Lung (tissue), 12 donors: ENCODE data around the gene STK24. TPM values are rescaled to one million over a fixed set of nuclear protein-coding genes. Genes with fewer than 3 reads are reported as not detected.

Source experiments
- ATAC-seq: fragments of 200-7000 bp; cut with Tn5 transposase; one replicate; pipeline ENCODE4 v1.9.1; 2020; ENCODE audit warnings: moderate number of reproducible peaks; ENCODE audit not compliant: insufficient read depth, low FRiP score
- DNase-seq, 3 donors: peaks; one replicate each; pipeline ENCODE4 v3.0.0-alpha.2; 2013 to 2017
- H3K27ac ChIP-seq, 2 donors: one replicate each; pipeline ENCODE4 v1.5.1; 2013; ENCODE audit warnings: mild to moderate bottlenecking in 2 of 2, moderate library complexity in 2 of 2, control low read depth in 1 of 2, inconsistent platforms in 1 of 2, low read depth in 1 of 2, low read length in 1 of 2
- H3K27me3 ChIP-seq, 3 donors: one replicate each; pipeline ENCODE4 v1.5.1; 2013; ENCODE audit warnings: low read length in 2 of 3; ENCODE audit not compliant: control insufficient read depth in 3 of 3, insufficient read depth in 3 of 3
- H3K36me3 ChIP-seq, 4 donors: one replicate each; pipeline ENCODE4 v1.5.1; 2013; ENCODE audit warnings: low read length in 4 of 4, mild to moderate bottlenecking in 1 of 4, moderate library complexity in 1 of 4; ENCODE audit not compliant: control insufficient read depth in 4 of 4, insufficient read depth in 4 of 4
- H3K4me1 ChIP-seq, 5 donors: one replicate each; pipeline ENCODE4 v1.5.1; 2013; ENCODE audit warnings: low read length in 5 of 5, mild to moderate bottlenecking in 2 of 5, moderate library complexity in 1 of 5; ENCODE audit not compliant: control insufficient read depth in 5 of 5, insufficient read depth in 5 of 5
- H3K4me3 ChIP-seq: one replicate; pipeline ENCODE4 v1.5.1; 2013; ENCODE audit warnings: mild to moderate bottlenecking, control low read depth, moderate library complexity
- H3K9ac ChIP-seq, 2 donors: one replicate each; pipeline ENCODE4 v1.5.1; 2013; ENCODE audit warnings: low read length in 2 of 2, control low read depth in 1 of 2; ENCODE audit not compliant: insufficient read depth in 1 of 2
- H3K9me3 ChIP-seq, 4 donors: one replicate each; pipeline ENCODE4 v1.5.1; 2013; ENCODE audit warnings: low read length in 3 of 4, mild to moderate bottlenecking in 1 of 4, moderate library complexity in 1 of 4; ENCODE audit not compliant: control insufficient read depth in 4 of 4, insufficient read depth in 3 of 4
- CTCF ChIP-seq: IDR thresholded peaks from 2 replicates; pipeline ENCODE4 v1.5.1; 2012; ENCODE audit warnings: mild to moderate bottlenecking; ENCODE audit errors: control extremely low read depth, extremely low read depth
- WGBS, 2 donors: extraction: QIAGEN DNeasy Blood & Tissue Kit; methylation state at CpG; one replicate each; pipeline ENCODE4 v1.1.7; 2013; 5-methylcytosine and 5-hydroxymethylcytosine counted together
- polyA plus RNA-seq, 2 donors: library from polyadenylated mRNA; stranded (reverse); fragments of 200-250 nt; gene quantifications; one replicate each; pipeline ENCODE4 v1.2.1, GENCODE V29; 2013
- total RNA-seq, 2 donors: library from RNA; depleted of rRNA in 1 of 2; stranded (reverse); fragments of >200 nt in 1 of 2; gene quantifications; one replicate each; pipeline ENCODE4 v1.2.1, GENCODE V29; 2014 to 2021
- donor health status: control.
- donor health status: control.
- donor health status: Bipolar disorder and iron deficiency.
- donor health status: healthy.
- donor health status: DM: yes; HTN: yes; CAD: no.

The STK24 gene
- total and polyA plus RNA-seq, 4 donors: 38.0 to 102 (median 64.5) TPM

- Histone ChIP-seq H3K27ac (no peak overlapping the region), H3K27me3 (no peaks in the 10 kb centered on the region), H3K9me3 (no peaks in the 10 kb centered on the region), H3K4me3 (no peak overlapping the region), H3K36me3 (peaks cover 0 to 51% (median 25%) of the 10 kb centered on the region in 4 donors), H3K4me1 (peaks cover 0 to 4% (median 0%) of the 10 kb centered on the region in 5 donors), H3K9ac (no peak overlapping the region)
- WGBS, 2 donors: 87 to 92% methylated on average over 27 of the region's 27 CpGs
- no peak for DNase-seq
- no peak for ATAC-seq
- TF ChIP-seq CTCF: no peak
Measured at GRCh38 chr13:98442391-98443230, 134.3 kb downstream of the STK24 start.

GRCh38 chr13:98441056-98441676 is 135.7 kb downstream of the STK24 start:
- Histone ChIP-seq H3K4me3 (no peak overlapping the region), H3K9me3 (no peaks in the 10 kb centered on the region), H3K27ac (no peak overlapping the region), H3K4me1 (peaks cover 0 to 4% (median 0%) of the 10 kb centered on the region in 5 donors), H3K36me3 (peaks cover 0 to 40% (median 23%) of the 10 kb centered on the region in 4 donors), H3K27me3 (no peaks in the 10 kb centered on the region), H3K9ac (no peak overlapping the region)
- TF ChIP-seq CTCF: no peak
- ATAC-seq (no peak), DNase-seq (no peak)
- 90 to 93% methylated on average over 21 of the region's 21 CpGs for WGBS, 2 donors

GRCh38 chr13:98440390-98441055 is 136.4 kb downstream of the STK24 start:
- no peak overlapping the region for H3K9ac ChIP-seq
- no peak overlapping the region for H3K4me3 ChIP-seq
- no peak for TF ChIP-seq CTCF
- ATAC-seq (no peak), DNase-seq (no peak)
- H3K27ac ChIP-seq: no peak overlapping the region
- WGBS, 2 donors: 96 to 97% methylated on average over 25 of the region's 25 CpGs
- no peaks in the 10 kb centered on the region for H3K27me3 ChIP-seq
- H3K36me3 ChIP-seq: peaks cover 0 to 42% (median 24%) of the 10 kb centered on the region in 4 donors
- H3K4me1 ChIP-seq: peaks cover 0 to 4% (median 0%) of the 10 kb centered on the region in 5 donors
- no peaks in the 10 kb centered on the region for H3K9me3 ChIP-seq
